ENCODE results near the gene TBC1D3E.
"Not testable (repeated sequence)": the region's sequence is repeated elsewhere in the genome, so short reads cannot be mapped to it uniquely, and the experiment has no call there.

GRCh38 chr17:38099262-38099661 lies 28.5 kb upstream of the TBC1D3E start:
- TF ChIP-seq, protein P1, sequence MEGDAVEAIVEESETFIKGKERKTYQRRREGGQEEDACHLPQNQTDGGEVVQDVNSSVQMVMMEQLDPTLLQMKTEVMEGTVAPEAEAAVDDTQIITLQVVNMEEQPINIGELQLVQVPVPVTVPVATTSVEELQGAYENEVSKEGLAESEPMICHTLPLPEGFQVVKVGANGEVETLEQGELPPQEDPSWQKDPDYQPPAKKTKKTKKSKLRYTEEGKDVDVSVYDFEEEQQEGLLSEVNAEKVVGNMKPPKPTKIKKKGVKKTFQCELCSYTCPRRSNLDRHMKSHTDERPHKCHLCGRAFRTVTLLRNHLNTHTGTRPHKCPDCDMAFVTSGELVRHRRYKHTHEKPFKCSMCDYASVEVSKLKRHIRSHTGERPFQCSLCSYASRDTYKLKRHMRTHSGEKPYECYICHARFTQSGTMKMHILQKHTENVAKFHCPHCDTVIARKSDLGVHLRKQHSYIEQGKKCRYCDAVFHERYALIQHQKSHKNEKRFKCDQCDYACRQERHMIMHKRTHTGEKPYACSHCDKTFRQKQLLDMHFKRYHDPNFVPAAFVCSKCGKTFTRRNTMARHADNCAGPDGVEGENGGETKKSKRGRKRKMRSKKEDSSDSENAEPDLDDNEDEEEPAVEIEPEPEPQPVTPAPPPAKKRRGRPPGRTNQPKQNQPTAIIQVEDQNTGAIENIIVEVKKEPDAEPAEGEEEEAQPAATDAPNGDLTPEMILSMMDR (IDR thresholded peaks at IDR 0.05): not testable (repeated sequence)
- TF ChIP-seq POLR2A (IDR thresholded peaks at IDR 0.05): not testable (repeated sequence)

All from breast epithelium (tissue), 3 donors.